ENCODE data around the gene SEC23B.

SEC23B gene

GRCh38 chr20:18527339-18527738 lies 19.6 kb downstream of the SEC23B start:
- no peak for TF ChIP-seq CTCF (IDR thresholded peaks at IDR 0.05; ENCODE audit: insufficient read depth, low read depth, low read length, missing control alignments)
- DNase-seq (ENCODE audit: low read depth), result no peak
- no peak overlapping the region for H3K4me3 ChIP-seq (ENCODE audit: low read length)

GRCh38 chr20:18527836-18528235 lies 20.1 kb downstream of the SEC23B start:
- no peak for TF ChIP-seq CTCF (IDR thresholded peaks at IDR 0.05; ENCODE audit: insufficient read depth, low read depth, low read length, missing control alignments)
- H3K4me3 ChIP-seq (ENCODE audit: low read length), result no peak overlapping the region
- peak; percentile 71 for DNase-seq (ENCODE audit: low read depth)

- no peak for DNase-seq (ENCODE audit: low read depth)
- no peak overlapping the region for H3K4me3 ChIP-seq (ENCODE audit: low read length)
- TF ChIP-seq CTCF (IDR thresholded peaks at IDR 0.05; ENCODE audit: insufficient read depth, low read depth, low read length, missing control alignments), result no peak
These were observed 21.3 kb downstream of the SEC23B start for GRCh38 chr20:18529041-18529440.

- H3K4me3 ChIP-seq (ENCODE audit: low read length), result no peak overlapping the region
- no peak for TF ChIP-seq CTCF (IDR thresholded peaks at IDR 0.05; ENCODE audit: insufficient read depth, low read depth, low read length, missing control alignments)
- no peak for DNase-seq (ENCODE audit: low read depth)
These were observed 24.9 kb downstream of the SEC23B start for GRCh38 chr20:18532626-18533025.

GRCh38 chr20:18533491-18533890 lies 25.8 kb downstream of the SEC23B start:
- H3K4me3 ChIP-seq (ENCODE audit: low read length), result no peak overlapping the region
- no peak for TF ChIP-seq CTCF (IDR thresholded peaks at IDR 0.05; ENCODE audit: insufficient read depth, low read depth, low read length, missing control alignments)
- DNase-seq (ENCODE audit: low read depth), result no peak

GRCh38 chr20:18533978-18534644 lies 26.4 kb downstream of the SEC23B start:
- TF ChIP-seq CTCF (IDR thresholded peaks at IDR 0.05; ENCODE audit: insufficient read depth, low read depth, low read length, missing control alignments), result no peak
- DNase-seq (ENCODE audit: low read depth), result no peak

GRCh38 chr20:18537651-18538050 lies 29.9 kb downstream of the SEC23B start:
- DNase-seq (ENCODE audit: low read depth), result peak; percentile 76
- no peak for TF ChIP-seq CTCF (IDR thresholded peaks at IDR 0.05; ENCODE audit: insufficient read depth, low read depth, low read length, missing control alignments)
- H3K4me3 ChIP-seq (ENCODE audit: low read length), result no peak overlapping the region

More at GRCh38 chr20:18533978-18534644, 26.4 kb downstream of the SEC23B start:
- no peak overlapping the region for H3K4me3 ChIP-seq (ENCODE audit: low read length)
